NCI-H524 (cell line): ENCODE results near the gene ITSN2.
"Not testable (repeated sequence)": the region's sequence is repeated elsewhere in the genome, so short reads cannot be mapped to it uniquely, and the experiment has no call there.

ENCODE experiments used
- DNase-seq, 2 experiments: peaks; one replicate each; lab custom pipeline; 2025; lab: John Stamatoyannopoulos, UW

Gene ITSN2

DNA sequence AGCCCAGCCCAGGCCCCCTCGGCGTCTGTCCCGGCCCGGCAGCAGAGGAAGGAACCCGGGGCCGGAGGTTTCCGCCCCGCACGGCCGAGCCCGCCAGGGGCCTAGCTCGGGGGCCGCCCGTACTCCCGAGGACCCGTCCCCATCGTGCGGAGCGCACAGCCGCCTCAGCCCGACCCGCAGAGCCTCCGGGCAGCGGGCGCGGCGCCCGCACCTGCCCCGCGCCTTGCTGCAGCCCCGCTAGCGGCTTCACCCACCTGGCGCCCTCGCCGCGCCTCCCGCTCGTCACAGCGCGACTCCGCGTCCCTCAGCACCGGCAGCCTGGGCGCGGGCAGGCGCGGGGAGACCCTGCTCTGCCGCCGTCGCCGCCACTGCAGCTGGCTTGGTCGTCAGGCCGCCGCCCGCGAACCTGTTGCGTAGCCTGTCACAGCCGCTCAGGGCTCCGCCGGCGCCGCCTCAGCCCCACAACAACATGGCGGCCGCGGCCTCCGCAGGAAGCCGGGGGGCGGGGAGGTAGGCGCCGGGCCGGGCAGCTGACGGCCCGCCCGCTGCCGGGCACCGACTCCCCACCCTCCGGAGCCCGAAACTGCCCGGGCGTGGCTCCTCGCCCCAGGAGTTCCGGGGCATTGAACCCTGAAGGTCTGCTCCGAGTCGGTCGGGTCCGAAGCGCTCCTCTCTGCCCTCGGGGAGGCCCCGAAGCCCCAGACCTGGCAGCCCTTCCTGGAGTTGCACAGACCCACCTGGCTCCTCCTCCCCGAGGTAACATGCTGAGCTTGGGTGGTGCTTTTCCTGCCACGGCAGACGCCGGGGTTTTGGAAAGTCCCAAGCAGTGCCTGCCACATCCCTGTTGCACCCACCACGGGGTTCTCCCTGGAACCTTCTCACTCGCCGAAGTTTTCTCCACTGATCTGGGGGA is at the start of gene ITSN2:
ITSN2 (minus strand) TSS at position 487 of the 913 bp plus-strand sequence. CDS start 32,454 bp downstream, outside the sequence.
- DNase-seq, result peak; percentile 58 to 67

DNA sequence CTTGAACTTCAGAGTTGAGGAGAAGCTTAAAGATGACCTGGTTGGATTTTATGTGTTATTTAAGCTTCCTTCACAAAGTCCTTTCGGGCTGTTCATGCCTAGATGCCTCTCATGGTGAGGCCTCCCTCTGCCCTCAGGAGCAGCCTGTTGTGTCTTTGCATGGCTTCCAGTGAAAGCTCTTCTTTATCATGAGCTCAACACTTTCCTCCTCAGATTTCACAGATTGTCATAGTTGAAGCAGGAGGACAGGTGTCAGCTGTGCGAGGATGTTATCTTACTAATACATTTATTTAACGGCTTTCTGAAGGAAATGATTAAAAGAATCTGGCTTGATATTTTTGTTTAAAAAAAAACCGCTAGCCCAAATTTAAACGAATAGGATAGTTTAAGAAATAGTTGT is 48.8 kb upstream of the ITSN2 start:
- peak in 1 of 2 experiments; percentile 63 for DNase-seq

DNA sequence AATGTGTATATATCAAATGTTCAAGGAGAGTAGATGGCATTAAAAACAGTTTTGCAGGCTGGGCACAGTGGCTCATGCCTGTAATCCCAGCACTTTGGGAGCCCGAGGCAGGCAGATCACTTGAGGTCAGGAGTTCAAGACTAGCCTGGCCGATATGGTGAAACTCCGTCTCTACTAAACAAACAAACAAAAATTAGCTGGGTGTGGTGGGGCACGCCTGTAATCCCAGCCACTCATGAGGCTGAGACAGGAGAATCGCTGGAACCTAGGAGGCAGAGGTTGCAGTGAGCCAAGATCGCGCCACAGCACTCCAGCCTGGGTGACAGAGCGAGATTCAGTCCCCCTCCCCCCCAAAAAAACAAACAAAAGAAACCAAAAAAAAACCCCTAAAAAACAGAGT is 48.4 kb upstream of the ITSN2 start:
- DNase-seq, result not testable (repeated sequence)

DNA sequence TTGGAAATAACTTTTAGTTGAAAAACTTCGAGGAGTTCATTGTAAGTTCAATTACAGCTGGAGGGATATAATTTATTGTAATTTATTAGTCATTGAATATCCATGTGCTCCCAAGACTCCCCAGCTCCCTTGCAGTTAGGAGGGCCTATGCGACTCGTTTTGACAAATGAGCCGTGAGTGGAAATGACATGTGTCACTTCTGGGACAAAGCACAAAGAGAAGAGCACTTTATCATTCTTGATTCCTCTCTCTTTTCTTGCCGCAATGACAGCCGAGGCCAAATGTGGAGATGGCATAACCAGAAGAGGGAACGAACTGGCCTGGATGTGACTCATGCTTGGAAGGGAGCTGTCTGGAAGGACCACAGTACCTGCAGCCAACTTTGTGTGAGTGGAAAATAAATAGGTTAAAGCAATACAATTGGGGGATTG is 44.2 kb upstream of the ITSN2 start:
- no peak for DNase-seq

DNA sequence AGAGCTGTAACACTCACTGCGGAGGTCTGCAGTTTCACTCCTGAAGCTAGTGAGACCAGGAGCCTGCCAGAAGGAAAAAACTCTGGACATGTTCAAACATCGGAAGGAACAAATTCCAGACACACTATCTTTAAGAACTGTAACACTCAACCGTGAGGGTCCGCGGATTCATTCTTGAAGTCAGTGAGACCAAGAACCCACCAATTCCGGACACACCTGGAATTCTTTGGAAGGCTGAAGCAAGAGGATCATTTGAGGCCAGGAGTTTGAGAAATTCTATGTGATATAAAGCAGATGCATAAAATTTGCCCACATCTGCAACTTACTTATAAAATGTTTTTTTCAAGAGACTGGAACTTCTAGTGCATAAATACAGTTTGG is 43.5 kb upstream of the ITSN2 start:
- DNase-seq, result no peak

DNA sequence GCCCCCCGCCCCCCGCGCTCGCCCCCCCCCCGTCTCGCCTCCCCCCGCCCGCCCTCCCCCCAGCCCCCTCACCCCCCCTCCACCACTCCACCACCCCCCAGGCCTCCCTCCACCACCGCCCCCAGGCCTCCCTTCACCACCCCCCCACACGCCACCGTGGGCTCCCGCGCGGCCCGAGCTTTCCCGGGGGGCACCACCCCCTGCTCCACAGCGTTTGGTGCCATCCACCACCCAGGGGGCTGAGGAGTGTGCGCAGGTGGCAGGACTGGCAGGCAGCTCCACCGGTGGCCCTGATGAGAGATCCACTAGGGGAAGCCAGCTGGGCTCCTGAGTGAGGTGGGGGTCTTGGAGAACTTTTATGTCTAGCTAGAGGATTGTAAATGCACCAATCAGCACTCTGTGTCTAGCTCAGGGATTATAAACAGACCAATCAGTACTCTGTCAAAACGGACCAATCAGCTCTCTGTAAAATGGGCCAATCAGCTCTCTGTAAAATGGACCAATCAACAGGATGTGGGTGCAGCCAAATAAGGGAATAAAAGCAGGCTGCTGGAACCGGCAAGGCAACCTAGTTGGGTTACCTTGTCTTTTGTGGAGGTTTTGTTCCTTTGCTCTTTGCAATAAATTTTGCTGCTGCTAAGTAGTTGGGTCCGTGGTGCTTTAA is 43.0 kb upstream of the ITSN2 start:
- peak in 1 of 2 experiments; percentile 31 for DNase-seq

DNA sequence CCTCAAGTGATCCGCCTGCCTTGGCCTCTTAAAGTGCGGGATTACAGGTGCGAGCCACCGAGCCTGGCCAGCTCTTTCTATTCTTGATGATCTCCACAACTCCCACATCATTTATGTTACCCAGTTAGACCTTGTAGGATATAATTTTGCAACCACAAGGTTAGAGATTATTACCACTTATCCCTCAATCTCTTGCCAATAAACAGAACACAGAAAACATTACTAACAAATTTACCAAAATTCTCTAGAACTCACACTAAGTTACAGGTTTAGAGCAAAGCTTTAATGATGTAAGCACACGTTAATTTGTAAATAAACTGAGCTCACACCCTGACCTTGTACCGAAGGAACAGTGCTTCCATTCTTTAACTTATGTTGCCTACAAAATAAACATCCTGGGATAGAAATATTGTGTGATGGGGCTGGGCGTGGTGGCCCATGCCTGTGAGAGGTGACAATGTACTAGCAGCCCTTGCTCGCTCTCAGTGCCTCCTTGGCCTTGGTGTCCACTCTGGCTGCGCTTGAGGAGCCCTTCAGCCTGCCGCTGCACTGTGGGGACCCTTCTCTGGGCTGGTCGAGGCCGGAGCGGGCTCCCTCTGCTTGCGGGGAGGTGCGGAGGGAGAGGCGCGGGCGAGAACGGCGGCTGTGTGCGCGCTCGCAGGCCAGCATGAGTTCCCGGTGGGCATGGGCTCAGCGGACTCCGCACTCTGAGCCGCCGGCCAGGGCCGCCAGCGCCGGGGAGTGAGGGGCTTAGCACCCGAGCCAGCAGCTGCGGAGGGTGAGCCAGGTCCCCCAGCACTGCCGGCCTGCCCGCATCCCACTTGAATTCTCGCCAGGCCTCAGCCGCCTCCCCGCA is 42.1 kb upstream of the ITSN2 start:
- peak in 1 of 2 experiments; percentile 38 for DNase-seq

DNA sequence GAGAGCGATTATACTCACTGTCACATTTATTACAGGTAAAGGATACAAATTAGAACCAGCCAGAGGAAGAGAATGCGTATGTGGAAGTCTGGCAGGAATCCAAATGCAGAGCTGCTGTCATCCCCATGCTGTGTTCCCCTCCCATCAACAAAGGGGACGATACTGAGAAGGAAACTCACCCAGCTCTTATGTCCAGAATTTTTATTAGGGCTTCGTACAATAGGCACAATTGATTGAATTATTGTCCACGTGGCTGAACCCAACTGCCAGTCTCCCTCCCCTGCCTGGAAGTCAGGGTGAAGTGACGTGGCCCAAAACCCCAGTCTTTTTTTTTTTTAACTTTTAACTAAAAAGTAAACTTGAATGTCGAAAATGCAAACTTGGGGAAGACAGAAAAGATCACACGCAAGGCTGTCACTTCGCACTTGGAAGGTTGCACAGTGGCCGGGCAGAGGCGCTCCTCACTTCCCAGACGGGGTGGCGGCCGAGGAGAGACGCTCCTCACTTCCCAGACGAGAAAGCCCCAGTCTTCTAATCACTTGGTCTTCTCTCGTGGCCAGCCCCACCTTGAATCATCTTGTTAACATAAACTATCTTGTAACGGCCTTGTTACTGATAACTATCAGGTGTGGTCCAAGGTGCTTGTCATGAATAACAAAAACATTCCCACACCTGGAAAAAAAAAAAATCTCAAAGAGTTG is 40.0 kb upstream of the ITSN2 start:
- no peak for DNase-seq

DNA sequence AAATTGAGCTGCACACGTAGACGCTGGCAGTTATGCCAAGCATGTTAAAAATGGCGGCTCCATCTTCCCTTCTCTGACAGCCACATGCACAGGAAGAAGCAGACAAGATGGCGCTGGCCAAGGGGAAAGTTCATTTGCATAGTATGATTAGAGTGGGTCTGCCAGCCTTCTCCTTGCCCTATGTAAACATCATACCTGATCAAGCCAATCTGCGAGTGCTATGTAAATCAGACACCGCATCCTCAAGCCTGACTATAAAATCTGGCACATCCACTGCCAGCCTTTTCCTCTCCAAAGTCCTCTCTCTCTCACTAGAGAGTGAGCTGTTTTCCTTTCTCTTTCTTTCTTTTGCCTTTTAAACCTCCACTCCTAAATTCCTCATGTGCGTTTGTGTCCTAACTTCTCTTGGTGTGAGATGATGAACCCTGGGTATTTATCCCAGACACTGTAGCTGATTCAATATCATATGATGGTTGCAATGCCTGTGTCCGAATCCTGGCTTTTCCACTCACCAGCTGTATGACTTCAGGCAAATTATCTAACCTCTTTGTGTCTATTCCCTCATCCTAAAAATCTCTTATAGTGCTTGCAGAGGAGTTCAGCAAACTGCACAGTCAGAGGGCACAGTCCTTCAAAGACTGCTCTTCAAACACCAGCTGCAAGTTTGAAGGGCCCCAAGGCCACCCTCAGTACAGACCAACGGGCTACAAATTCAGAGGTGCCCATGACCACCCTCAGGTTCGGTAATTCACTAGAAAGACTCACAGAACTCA is 39.3 kb upstream of the ITSN2 start:
- DNase-seq, result no peak

DNA sequence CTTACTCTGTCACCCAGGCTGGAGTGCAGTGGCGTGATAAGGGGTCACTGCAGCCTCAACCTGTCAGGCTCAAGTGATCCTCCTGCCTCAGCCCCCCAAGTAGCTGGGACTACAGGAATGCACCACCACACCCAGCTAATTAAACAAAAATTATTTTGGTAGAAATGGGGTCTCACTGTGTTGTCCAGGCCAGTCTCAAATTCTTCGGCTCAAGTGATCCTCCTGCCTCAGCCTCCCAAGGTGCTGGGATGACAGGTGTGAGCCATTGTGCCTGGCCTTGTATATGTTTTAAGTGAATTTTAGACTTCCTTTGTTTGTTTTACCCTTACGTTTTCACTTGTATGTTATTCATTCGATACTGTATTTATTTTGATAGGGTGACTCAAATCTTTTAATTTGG is 34.7 kb upstream of the ITSN2 start:
- no peak for DNase-seq

DNA sequence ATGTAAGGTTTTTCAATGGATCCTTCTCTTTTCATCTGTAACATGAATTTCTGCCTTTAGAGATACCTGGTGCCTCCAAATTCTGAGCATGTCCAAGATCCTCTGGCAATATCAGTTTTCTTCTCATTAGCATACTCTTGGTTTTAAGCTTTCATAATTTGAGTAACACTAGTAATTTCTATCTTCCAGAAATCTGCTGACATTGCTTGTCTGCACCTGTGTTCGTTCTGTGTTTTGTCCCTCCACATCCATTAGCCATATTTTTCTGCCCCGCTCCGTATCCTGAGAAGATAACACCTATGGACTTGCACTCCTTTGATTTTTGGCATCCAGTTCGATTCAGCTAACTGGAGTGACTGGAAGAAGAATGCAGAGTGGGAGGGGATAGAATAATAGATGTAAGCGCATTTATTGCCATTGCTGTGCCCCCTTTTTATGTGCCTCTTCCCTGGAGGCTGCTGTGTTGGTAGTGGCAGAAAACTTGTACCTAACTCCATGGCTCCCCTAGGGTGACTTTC is 32.3 kb upstream of the ITSN2 start:
- DNase-seq, result no peak

DNA sequence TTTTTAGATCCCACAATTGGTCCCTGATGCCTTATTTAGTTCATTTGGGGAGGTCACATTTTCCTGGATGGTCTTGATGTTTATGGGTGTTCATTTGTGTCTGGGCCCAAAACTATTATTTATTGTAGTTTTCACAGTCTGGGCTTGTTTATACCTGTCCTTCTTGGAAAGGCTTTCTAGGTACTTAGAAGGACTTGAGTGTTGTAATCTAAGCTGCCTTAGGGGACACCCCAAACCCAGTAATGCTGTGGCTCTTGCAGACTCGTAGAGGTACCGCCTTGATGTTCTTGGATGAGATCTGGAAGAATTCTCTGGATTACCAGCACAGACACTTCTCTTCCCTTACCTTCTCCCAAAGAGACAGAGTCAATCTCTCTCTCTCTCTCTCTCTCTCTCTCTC is 25.0 kb upstream of the ITSN2 start:
- DNase-seq, result no peak

DNA sequence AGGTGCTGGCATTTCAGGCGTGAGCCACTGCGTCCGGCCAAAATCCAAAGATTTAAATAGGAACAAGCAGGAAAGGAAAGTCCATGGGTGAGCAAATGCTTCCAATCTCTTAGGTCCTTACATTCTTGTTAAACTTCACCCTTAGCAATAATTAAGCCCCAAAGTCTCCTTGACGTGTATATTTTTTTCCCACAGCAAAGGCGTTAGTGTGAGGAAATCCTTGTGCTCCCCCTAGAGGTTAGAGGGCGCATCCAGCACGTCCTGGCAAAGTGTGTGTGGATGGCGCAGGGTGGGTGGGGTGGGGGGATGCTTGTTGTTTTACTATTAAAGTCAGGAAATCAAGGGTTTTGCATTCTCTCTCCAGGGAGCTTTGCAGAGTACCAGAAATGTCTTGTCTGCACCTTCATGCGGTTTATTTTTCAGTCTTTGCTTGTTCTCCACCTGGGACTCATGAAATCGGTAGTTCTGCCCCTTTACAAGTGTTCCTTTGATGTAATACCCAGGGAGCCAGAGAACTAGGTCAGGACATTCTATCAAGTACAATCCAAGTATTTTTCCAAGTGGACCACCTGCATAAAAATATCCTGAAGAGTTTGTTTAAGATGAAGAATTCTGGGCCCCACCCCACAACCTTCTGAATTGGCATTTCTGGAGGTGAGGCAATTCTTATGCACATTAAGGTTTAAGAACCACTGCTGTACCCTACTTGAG is 22.2 kb upstream of the ITSN2 start:
- DNase-seq, result peak; percentile 30 to 77

DNA sequence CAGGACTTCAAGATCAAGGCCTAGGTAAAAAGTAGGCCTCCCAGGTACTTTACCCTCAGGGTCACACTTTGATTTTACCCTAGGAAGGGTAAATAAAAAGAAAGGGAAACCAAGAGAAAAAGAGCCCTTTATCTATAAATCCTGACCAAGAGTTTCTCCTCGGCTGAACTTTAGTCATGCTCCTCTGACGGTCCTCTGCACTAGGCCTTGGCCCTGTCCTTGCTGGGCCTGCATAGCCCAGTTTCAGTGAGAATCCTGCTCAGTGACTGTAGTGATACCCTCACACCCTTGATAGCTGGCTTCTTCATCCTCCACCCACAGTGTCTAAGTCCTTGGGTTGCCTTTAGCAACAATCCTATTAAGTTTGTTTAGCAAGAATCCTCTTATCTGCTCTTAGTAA is 20.5 kb upstream of the ITSN2 start:
- DNase-seq, result peak in 1 of 2 experiments; percentile 16

DNA sequence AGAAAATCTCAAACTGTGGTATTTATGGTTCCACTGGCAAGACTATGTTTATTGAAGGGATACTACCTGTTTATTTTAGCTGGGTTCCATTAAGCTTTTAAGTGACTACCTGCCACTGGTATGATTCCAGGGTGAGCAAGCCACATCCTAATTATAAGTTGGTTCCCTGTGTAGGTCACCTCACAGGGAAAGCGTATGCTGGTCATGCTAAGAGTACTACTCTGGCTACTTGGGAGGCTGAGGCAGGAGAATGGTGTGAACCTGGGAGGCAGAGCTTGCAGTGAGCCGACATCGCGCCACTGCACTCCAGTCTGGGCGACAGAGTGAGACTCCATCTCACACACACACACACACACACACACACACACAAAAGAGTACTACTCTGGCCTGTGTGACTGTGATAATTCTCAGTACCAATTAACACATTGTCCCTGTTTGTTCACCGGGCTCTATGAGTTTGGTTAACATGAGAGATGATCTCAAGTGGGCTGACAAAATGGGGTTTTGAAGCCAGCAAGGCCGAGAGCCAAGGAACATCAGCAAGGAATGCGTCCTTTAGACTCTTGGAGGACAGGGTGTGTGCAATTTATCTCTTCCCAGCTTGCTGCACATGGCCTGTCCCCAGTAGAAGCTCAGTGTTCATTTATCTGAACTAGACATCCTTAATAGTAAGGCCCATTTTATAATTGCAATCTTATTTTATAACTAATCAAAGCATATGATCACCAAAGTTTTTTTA is 15.2 kb upstream of the ITSN2 start:
- no peak for DNase-seq

DNA sequence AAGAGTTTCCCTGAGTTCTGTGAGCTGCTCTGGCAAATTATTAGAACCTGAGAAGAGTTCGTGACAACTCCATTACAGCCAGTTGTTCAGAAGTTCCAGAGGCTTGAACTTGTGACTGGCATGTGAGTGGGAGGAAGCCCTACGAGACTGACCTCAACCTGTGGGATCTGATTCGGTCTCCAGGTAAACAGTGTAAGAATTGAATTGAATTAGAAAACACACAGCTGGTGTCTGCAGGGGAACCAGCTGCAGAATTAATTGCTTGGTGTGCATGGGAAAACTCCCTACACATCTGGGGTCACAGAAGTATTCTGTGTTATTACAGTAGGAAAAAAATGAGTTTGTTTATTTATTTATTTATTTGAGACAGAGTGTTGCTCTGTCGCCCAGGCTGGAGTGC is 14.0 kb upstream of the ITSN2 start:
- DNase-seq, result no peak

DNA sequence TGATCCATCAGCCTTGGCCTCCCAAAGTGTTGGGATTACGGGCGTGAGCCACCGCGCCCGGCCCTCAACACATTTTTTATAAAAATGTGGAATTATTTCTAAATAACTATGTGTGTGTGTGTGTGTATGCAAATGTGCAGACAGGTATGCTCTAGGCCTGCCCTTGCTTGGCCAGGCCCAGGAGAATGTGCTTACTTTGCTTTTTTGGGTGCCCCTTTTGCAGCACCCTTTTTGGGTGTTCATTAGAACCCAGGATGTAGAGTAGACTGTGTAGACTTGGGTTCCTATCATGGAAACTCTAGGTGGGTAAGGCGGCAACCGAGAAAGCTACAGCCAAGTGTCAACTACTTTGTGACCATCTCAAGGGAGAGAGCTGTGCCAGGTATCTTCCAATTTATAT is 11.7 kb upstream of the ITSN2 start:
- DNase-seq, result no peak

DNA sequence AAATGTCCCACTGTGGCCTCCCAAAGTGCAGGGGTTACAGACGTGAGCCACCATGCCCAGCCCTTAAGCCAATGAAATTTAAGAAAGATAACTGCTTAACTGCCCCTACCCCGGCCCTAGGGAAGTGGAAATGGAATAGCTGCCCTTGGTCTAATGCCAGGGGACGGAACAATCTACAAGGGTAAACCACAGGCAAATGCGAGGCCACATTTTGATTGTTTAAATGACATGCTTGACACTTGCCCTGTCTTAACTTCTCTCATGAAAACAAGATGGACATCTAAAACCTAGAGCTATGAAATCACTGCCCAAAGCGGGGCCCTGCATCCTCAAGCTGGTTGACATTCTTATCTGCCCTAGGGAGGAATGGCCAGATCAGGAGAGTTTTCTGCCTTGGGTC is 5.5 kb upstream of the ITSN2 start:
- DNase-seq, result no peak

DNA sequence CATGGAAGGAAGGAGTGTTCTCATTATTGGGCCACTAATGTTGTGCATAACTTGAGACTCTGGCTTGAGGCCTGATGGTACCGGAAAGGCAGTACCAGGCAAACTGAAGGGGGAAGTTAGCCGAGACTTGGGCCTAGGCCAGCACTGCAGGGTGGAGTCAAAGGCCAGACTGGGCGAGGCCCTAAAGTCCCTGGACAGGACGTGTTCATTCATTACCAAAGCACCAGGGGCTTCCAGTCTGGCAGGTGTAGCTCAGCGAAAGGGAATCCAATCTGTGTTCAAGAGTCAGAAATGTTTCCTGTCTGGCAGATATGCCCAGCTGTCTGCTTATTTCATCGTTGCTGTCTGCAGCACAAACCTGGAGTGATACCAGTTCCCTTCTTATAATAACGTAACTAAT is 4.7 kb upstream of the ITSN2 start:
- peak; percentile 17 to 75 for DNase-seq
